Astrocyte of the cerebellum (primary cell): ENCODE measurements around the gene KRT80.
"Not testable (repeated sequence)": the region's sequence is repeated elsewhere in the genome, so short reads cannot be mapped to it uniquely, and the experiment has no call there.

Source experiments
- DNase-seq: peaks from one replicate; pipeline ENCODE4 v3.0.0-alpha.2; 2011; ENCODE audit warnings: low read depth
- H3K4me3 ChIP-seq: 2 replicates; pipeline ENCODE4 v1.5.1; 2011; ENCODE audit warnings: mild to moderate bottlenecking, low read depth, low read length, moderate library complexity
- in situ Hi-C: cut with HindIII; loops from 2 replicates; pipeline ENCODE4 v1.10.0; 2017; ENCODE audit warnings: low sequenced_read_pairs
- TF ChIP-seq, protein P1 (sequence below): IDR thresholded peaks from 2 replicates; pipeline ENCODE4 v1.5.1; 2012; ENCODE audit warnings: low read length, low read depth, moderate library complexity, mild to moderate bottlenecking; ENCODE audit errors: missing control alignments

Gene KRT80

DNA sequence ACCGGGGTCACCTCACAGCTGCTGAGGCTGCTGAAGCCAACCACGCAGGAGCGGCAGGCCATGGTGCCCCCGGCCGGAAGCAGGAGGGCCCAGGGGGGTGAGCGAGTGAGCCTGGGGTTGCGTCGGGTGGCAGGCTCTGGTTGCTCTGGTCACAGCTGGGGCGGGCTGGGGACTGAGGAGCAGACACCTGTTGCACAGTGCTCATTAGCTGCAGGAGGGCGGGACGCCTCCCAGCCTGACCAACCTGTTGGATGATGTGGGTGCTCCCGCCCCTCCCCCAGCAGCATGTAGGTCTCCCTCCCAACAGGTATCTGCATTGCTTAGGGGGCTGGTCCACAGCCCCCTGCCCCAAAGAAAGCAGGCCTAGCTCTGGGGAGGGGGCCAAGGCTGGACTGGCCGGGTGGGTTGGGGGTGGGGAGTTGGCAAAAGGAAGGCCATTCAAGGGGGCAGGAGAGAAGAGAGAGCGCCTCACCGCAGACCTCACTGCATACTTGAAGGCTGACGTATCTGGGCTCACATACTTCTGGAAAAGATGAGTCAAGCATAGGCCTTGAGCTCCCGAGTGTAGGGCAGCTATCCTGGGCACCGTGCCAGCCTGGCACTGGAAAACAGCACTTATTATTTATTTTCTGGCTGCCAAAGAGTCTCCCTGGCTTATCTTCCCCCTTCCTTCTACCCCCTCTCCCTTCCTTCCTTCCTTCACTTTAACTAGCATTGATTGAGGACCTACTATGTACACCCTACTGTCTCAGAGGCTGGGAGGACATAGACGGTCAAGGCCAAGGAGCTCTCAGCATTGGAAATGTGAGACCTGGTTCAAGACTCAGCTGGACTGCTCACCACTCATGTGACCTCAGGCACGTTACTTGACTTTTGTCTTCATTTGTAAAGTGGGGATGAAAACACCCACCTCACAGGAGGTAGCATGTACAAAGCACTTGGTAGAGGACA is at the start of gene KRT80:
KRT80 (minus strand) TSS at position 174 of the 951 bp plus-strand sequence; CDS start at position 62, 112 bp downstream.
- H3K4me3 ChIP-seq: no peak within 1 kb of the TSS
- TF ChIP-seq, protein P1, sequence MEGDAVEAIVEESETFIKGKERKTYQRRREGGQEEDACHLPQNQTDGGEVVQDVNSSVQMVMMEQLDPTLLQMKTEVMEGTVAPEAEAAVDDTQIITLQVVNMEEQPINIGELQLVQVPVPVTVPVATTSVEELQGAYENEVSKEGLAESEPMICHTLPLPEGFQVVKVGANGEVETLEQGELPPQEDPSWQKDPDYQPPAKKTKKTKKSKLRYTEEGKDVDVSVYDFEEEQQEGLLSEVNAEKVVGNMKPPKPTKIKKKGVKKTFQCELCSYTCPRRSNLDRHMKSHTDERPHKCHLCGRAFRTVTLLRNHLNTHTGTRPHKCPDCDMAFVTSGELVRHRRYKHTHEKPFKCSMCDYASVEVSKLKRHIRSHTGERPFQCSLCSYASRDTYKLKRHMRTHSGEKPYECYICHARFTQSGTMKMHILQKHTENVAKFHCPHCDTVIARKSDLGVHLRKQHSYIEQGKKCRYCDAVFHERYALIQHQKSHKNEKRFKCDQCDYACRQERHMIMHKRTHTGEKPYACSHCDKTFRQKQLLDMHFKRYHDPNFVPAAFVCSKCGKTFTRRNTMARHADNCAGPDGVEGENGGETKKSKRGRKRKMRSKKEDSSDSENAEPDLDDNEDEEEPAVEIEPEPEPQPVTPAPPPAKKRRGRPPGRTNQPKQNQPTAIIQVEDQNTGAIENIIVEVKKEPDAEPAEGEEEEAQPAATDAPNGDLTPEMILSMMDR: no peak
- DNase-seq: peak; percentile 97
- in situ Hi-C loops: no loop called here

DNA sequence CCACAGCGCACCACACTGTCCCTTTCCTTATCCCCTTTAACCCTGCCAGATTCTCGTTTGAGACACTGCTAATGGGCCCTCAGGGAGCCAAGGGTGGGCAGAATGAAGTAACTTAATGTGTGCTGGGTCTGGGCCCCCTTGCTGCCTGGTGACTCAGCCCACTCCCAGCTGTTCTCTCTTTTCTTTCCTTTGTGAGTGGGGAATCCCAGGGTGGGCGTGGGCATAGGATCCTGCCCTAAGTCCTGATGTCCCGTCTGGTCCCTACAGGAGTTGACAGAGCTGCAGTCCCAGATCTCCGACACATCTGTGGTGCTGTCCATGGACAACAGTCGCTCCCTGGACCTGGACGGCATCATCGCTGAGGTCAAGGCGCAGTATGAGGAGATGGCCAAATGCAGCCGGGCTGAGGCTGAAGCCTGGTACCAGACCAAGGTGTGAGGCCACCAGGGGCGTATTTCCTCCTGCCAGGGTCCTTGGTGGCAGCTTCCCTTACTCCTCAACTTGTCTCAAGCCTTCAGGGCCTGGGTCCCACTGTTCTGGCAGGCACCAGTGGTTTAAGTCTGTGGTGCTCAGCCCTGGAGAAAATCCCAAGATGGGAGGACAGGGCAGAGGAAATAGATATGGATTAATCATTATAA is 49.5 kb upstream of the KRT80 start:
- no peak for DNase-seq
- TF ChIP-seq, protein P1: no peak
- in situ Hi-C loops: no loop called here
- no peak overlapping the region for H3K4me3 ChIP-seq

DNA sequence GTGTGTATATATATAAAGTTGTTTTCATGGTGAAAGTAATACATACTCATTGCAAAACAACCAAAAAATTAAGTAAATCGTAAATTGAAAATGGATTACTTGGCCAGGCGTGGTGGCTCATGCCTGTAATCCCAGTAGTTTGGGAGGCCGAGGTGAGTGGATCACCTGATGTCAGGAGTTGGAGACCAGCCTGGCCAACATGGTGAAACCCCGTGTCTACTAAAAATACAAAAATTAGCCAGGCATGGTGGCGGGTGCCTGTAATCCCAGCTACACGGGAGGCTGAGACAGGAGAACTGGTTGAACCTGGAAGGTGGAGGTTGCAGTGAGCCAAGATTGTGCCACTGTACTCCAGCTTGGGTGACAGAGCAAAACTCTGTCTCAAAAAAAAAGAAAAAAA is 48.4 kb upstream of the KRT80 start:
- in situ Hi-C loops, H3K4me3 ChIP-seq, DNase-seq: not testable (repeated sequence)

DNA sequence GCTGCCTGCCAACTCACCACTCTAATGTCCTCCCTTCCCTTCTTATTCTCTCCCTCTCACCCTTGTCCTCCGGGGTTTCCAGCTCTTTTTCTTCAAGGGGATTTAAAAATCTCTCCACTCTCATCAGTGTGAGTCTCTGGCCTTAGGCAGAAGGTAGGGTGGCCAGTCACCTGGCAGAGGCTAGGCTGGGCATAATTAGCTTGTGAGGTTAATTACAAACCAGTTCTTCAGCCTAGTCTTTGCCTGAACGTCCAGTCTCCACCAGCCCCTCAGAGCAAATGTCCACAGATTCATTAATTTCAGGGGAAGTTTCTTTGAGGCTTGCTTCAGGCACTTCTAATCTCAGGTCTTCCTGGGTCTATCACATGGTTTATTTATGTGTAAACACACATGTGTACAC is 48.0 kb upstream of the KRT80 start:
- H3K4me3 ChIP-seq: no peak overlapping the region
- DNase-seq: no peak
- TF ChIP-seq, protein P1: no peak
- in situ Hi-C loops: no loop called here

DNA sequence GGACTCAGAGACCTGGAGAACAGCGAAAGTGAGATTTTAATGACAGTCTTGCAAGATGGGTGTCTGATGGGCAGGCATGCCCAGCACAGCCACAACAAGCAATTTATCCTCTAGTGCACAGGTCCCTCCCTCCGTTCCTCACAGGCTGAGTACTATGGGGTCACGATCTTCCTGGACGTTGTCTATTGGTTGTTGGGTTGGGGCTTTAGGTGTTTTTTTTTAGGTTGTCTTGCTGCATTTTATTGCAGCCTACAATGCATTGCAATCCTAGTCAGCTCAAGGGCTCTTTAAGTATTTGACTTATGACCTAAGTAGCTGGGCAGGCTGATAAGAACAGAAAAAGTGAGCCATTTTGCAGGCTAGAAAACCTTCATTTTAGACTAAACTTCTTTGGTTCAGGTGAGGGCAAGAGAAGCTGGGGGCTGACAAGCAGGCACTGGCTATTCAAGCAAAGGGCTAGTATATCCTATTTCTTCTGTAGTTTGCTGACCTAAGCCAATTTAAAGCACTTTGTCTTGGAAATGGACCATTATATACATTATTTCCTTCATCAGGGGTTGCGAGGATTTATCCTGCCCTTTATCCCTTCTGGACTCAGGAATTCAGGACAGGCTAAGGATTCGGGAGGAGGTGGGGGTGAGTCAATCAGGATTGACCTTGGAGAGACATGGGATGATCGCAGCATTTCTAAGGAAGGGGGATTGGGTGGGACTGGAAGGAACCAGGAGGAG is 47.3 kb upstream of the KRT80 start:
- TF ChIP-seq, protein P1: no peak
- no peak for DNase-seq
- H3K4me3 ChIP-seq: no peak overlapping the region
- in situ Hi-C loops: no loop called here

DNA sequence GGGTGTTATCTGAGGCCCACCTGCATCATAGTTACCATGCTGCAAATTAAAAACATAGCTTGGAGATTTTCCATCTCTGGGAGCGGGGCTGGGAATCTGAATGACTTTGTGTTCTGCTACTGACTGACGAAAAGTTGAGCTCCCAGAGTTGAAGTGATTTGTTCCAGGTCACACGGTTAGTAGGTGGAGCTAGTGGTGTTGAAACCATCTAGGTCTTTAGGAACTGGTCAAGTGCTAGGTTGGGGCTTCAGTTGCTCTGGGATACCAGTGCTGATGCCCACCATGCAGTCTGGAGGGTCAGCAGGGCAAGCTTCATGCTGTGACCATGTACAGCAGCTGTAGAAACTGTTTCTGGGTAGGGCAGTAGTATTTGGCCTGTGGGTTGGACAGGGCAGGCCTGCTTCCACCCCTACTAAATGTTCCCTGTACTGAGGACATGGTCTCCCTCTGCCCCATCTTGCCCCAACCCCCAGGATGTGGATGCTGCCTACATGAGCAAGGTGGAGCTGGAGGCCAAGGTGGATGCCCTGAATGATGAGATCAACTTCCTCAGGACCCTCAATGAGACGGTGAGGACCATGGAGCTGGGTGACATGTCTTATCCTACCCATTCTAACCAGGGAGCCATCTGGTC is 46.5 kb upstream of the KRT80 start:
- H3K4me3 ChIP-seq: no peak overlapping the region
- TF ChIP-seq, protein P1: no peak
- no peak for DNase-seq
- in situ Hi-C loops: no loop called here
